Activated CD8-positive, alpha-beta memory T cell treated with anti-CD3 and anti-CD28 coated beads for 1 hour (primary cell): ENCODE results near the gene ANO1.

Experiments used
- DNase-seq, 2 donors: peaks; one replicate each; pipeline ENCODE4 v3.0.0-alpha.2; 2020; ENCODE audit warnings: low read depth in 1 of 2; ENCODE audit errors: extremely low read depth in 1 of 2

Gene ANO1

GRCh38 chr11:70072461-70072860 lies 5.7 kb upstream of the ANO1 start:
- no peak for DNase-seq

GRCh38 chr11:70072861-70073755 lies 5.0 kb upstream of the ANO1 start:
- no peak for DNase-seq

- no peak for DNase-seq
These were observed 4.2 kb upstream of the ANO1 start for GRCh38 chr11:70073871-70074371.

- DNase-seq = no peak
These were observed 3.4 kb upstream of the ANO1 start for GRCh38 chr11:70074746-70075145.

- DNase-seq = no peak
These were observed 2.3 kb upstream of the ANO1 start for GRCh38 chr11:70075836-70076235.

- DNase-seq = no peak
These were observed 1.6 kb upstream of the ANO1 start for GRCh38 chr11:70076461-70076931.

GRCh38 chr11:70077411-70078094 lies 564 bp upstream of the ANO1 start:
- no peak for DNase-seq

- no peak for DNase-seq
These were observed 882 bp downstream of the ANO1 start for GRCh38 chr11:70078781-70079616.

- no peak for DNase-seq
These were observed 1.6 kb downstream of the ANO1 start for GRCh38 chr11:70079691-70080090.

GRCh38 chr11:70080763-70081162 lies 2.6 kb downstream of the ANO1 start:
- DNase-seq = no peak

- DNase-seq = no peak
These were observed 4.7 kb downstream of the ANO1 start for GRCh38 chr11:70082829-70083228.

- no peak for DNase-seq
These were observed 6.2 kb downstream of the ANO1 start for GRCh38 chr11:70084046-70084984.

GRCh38 chr11:70085815-70086769 lies 8.0 kb downstream of the ANO1 start:
- DNase-seq = no peak

GRCh38 chr11:70087446-70088167 lies 9.5 kb downstream of the ANO1 start:
- no peak for DNase-seq

- DNase-seq = no peak
These were observed 10.7 kb downstream of the ANO1 start for GRCh38 chr11:70088735-70089250.

- DNase-seq = no peak
These were observed 11.5 kb downstream of the ANO1 start for GRCh38 chr11:70089631-70090030.

- DNase-seq = no peak
These were observed 12.9 kb downstream of the ANO1 start for GRCh38 chr11:70090961-70091381.

GRCh38 chr11:70091638-70092037 lies 13.5 kb downstream of the ANO1 start:
- no peak for DNase-seq
